Activated CD8-positive, alpha-beta T cell treated with anti-CD3 and anti-CD28 coated beads for 36 hours (primary cell): ENCODE measurements around the gene ROCK2. TPM values are rescaled to one million over a fixed set of nuclear protein-coding genes. Genes with fewer than 3 reads are reported as not detected.

Source experiments
- ATAC-seq: fragments of 200-7000 bp; cut with Tn5 transposase; one replicate; pipeline ENCODE4 v1.10.0; 2021; ENCODE audit warnings: mild to moderate bottlenecking, moderate library complexity
- CTCF ChIA-PET: fragments of 350-600 bp; sonication (Branson Sonifier 250); formaldehyde crosslinking; loops from one replicate; lab custom pipeline; 2021; ENCODE audit warnings: antibody characterized with exemption; lab: Charles Lee
- POLR2A ChIA-PET: fragments of 350-600 bp; sonication (Branson Sonifier 250); formaldehyde crosslinking; loops from one replicate; lab custom pipeline; 2021; ENCODE audit warnings: antibody characterized with exemption; lab: Charles Lee
- DNase-seq: peaks from one replicate; pipeline ENCODE4 v3.0.0-alpha.2; 2020
- H3K27ac Mint-ChIP-seq: one replicate; pipeline ENCODE4 v1.8.0; 2021; ENCODE audit warnings: mild to moderate bottlenecking, mixed read lengths
- H3K27me3 Mint-ChIP-seq: one replicate; pipeline ENCODE4 v1.8.0; 2021; ENCODE audit warnings: mixed read lengths
- H3K36me3 Mint-ChIP-seq: one replicate; pipeline ENCODE4 v1.8.0; 2021; ENCODE audit warnings: low read depth, mixed read lengths
- H3K4me1 Mint-ChIP-seq: one replicate; pipeline ENCODE4 v1.8.0; 2021; ENCODE audit warnings: low read depth, mixed read lengths
- H3K4me3 Mint-ChIP-seq: one replicate; pipeline ENCODE4 v1.8.0; 2021; ENCODE audit warnings: mild to moderate bottlenecking, moderate library complexity, mixed read lengths
- H3K9me3 Mint-ChIP-seq: one replicate; pipeline ENCODE4 v1.8.0; 2021; ENCODE audit warnings: mixed read lengths
- intact Hi-C: fragments of 100-400 bp; cut with micrococcal nuclease; formaldehyde crosslinking; loops from one replicate; pipeline ENCODE4 v1.10.0; 2022
- total RNA-seq, 2 experiments: library from RNA; stranded (reverse); gene quantifications; one replicate each; pipeline ENCODE4 v1.2.3, GENCODE V29; 2021
- TF ChIP-seq, protein P1 (sequence below): fragments of 200-600 bp; IDR thresholded peaks from one replicate; pipeline ENCODE4 v1.8.0; 2022; ENCODE audit warnings: antibody characterized with exemption, mild to moderate bottlenecking

Gene ROCK2
- total RNA-seq, 2 experiments from 2014 or later: 12.7 to 13.9 TPM

DNA sequence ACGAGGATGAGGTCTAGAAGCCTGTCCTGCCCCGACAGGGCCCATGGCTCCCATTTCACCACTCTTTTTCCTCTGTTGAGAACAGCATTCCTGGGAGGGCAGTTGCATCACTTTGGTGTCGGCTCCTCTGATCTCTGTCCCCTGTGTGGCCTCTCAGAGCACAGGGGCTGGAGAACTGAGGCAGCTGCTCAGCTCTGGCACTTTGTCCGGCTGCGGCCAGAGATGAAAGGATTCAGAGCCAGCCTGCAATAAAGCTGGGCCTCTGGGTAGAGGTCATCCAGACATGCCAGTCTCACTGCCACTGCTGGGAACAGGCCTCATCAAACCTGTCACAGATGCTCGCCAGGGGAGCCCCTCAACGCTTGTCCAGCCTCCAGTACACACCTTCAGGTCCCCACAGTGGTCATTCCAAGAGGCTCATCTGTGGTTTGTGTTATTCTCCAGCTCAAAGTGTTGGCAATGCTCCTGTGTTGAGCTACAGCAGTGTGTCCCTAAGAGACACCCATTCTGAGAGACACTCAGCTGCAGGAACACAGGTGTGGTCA is 13.1 kb upstream of the ROCK2 start:
- ChIA-PET CTCF (no interaction called here), POLR2A (interaction anchor here (0.6 to 0.7 kb wide), 2 partner anchors 10 to 361 kb away, joined by 3 read pairs; no protein-coding TSS in a partner anchor)
- Mint-ChIP-seq H3K27me3 (no peaks in the 10 kb centered on the region), H3K4me3 (no peak overlapping the region), H3K27ac (no peak overlapping the region), H3K9me3 (no peaks in the 10 kb centered on the region), H3K4me1 (no peaks in the 10 kb centered on the region), H3K36me3 (no peaks in the 10 kb centered on the region)
- no peak for ATAC-seq
- intact Hi-C loops: no loop called here
- DNase-seq: no peak
- TF ChIP-seq, protein P1, sequence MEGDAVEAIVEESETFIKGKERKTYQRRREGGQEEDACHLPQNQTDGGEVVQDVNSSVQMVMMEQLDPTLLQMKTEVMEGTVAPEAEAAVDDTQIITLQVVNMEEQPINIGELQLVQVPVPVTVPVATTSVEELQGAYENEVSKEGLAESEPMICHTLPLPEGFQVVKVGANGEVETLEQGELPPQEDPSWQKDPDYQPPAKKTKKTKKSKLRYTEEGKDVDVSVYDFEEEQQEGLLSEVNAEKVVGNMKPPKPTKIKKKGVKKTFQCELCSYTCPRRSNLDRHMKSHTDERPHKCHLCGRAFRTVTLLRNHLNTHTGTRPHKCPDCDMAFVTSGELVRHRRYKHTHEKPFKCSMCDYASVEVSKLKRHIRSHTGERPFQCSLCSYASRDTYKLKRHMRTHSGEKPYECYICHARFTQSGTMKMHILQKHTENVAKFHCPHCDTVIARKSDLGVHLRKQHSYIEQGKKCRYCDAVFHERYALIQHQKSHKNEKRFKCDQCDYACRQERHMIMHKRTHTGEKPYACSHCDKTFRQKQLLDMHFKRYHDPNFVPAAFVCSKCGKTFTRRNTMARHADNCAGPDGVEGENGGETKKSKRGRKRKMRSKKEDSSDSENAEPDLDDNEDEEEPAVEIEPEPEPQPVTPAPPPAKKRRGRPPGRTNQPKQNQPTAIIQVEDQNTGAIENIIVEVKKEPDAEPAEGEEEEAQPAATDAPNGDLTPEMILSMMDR: no peak

DNA sequence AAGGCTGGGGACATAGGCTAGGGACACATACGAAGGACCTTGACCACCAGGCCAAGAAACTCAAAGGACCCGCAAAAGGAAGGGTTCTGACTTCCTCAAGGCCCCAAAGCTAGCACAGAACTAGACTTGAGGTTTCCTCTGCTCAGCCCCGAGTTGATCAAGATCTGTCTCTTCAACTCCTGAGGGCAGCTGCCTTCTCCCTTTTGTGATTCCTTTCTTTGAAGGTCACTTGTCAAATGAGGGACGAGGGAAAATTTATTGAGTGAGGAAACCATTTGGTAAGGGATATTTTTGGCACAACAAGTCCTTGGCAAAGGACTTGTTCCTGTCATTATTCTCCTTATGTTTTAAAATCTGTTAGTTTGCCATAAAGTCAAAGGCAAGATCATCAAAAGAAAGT is 12.3 kb upstream of the ROCK2 start:
- TF ChIP-seq, protein P1: no peak
- Mint-ChIP-seq H3K4me3 (no peak overlapping the region), H3K27ac (no peak overlapping the region), H3K9me3 (no peaks in the 10 kb centered on the region), H3K4me1 (no peaks in the 10 kb centered on the region), H3K36me3 (no peaks in the 10 kb centered on the region), H3K27me3 (peaks cover 1% of the 10 kb centered on the region)
- intact Hi-C loops: no loop called here
- ChIA-PET CTCF (no interaction called here), POLR2A (no interaction called here)
- no peak for ATAC-seq
- no peak for DNase-seq

DNA sequence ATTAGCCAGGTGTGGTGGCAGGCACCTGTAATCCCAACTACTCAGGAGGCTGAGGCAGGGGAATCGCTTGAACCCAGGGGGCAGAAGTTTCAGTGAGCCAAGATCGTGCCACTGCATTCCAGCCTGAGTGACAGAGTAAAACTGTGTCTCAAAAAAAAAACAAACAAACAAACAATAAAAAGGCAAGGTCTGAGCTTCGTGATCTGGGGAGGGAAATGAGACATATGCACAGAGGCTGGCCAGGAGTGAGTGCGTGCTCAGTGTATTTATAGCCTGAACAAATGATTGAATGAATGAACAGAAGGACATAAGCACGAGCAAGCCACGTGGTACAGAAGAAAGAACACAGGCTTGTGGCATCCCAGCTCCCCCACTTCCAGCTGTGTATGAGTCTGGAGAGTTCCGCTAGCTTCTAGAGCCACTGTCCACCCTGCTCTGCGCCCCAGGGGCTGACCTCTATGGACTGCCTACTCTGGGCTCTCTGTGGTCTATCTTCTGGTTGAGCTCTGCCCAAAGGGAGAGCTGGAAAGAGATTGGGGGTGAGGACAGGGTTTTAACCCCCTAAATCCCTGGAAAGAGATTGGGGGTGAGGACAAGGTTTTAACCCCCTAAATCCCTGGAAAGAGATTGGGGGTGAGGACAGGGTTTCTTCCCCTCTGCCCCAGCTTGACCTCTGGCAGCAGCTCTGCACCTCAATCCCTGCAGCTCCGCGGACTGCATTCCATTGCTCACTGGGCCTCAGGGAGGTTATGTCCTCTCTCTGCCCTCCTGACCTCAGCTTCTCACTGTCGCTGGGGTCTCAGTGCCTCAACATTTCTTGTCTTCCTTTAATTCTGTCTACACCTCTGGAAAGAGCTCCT is 11.0 kb upstream of the ROCK2 start:
- DNase-seq (no peak), ATAC-seq (no peak)
- intact Hi-C loops: no loop called here
- TF ChIP-seq, protein P1: no peak
- Mint-ChIP-seq H3K27me3 (peaks cover 1% of the 10 kb centered on the region), H3K36me3 (no peaks in the 10 kb centered on the region), H3K27ac (no peak overlapping the region), H3K9me3 (no peaks in the 10 kb centered on the region), H3K4me1 (no peaks in the 10 kb centered on the region), H3K4me3 (no peak overlapping the region)
- ChIA-PET POLR2A (no interaction called here), CTCF (no interaction called here)

DNA sequence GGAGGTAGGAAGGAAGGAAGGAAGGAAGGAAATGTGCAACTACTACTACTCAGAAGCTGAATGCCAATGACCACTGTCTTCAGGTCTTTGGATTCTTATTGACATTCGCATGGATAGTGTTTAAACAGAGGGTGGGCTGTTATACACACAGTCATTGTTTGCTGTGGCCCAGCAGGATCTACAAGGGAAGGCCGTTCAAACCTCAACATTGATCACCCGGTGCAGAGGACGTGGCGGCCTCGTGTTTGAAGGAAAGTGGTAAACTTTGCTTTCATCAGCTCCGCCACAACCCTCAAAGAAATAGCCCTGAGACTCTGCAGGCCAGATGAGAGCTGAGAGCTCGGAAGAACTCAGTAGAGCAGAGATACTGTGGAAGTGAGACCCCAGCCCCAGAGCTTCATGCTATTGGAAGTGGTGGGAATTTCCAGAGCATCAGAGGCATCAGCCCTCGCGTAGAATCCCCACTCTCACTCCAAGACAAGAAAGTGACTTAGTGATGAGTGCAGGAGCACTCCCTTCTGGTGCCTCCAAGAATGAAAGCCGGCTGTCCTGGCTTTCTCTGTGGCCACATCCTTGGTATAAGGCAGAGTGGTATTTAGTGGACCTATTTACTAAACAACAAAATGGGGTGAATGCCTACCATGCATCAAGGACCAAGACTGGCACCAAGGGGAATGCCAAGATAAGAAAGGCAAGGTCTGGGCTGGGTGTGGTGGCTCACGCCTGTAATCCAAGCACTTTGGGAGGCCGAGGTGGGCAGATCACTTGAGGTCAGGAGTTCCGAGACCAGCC is 10.1 kb upstream of the ROCK2 start:
- Mint-ChIP-seq H3K27ac (no peak overlapping the region), H3K27me3 (peaks cover 1% of the 10 kb centered on the region), H3K4me3 (no peak overlapping the region), H3K9me3 (no peaks in the 10 kb centered on the region), H3K36me3 (no peaks in the 10 kb centered on the region), H3K4me1 (no peaks in the 10 kb centered on the region)
- POLR2A ChIA-PET: no interaction called here
- intact Hi-C loops: no loop called here
- CTCF ChIA-PET: no interaction called here
- no peak for ATAC-seq
- TF ChIP-seq, protein P1: no peak
- DNase-seq: no peak
